Loucy (cell line): ENCODE data around the gene SNCAIP.

Experiments used
- H2AFZ ChIP-seq: fragments of 200-600 bp; sonication (generic); 2 replicates; pipeline ENCODE4 v1.6.0; 2016; ENCODE audit warnings: antibody characterized with exemption, mild to moderate bottlenecking, low read length, moderate library complexity
- H3F3A ChIP-seq: fragments of 200-600 bp; 2 replicates; pipeline ENCODE4 v1.6.0; 2016; ENCODE audit warnings: antibody characterized with exemption, low read depth, mild to moderate bottlenecking
- H3K27me3 ChIP-seq: fragments of 200-600 bp; sonication (generic); 2 replicates; pipeline ENCODE4 v1.6.1; 2014; ENCODE audit warnings: low read length, mild to moderate bottlenecking; ENCODE audit not compliant: insufficient read depth, poor library complexity, severe bottlenecking
- H3K36me3 ChIP-seq: fragments of 200-600 bp; sonication (generic); 2 replicates; pipeline ENCODE4 v1.6.1; 2016; ENCODE audit warnings: low read length; ENCODE audit not compliant: insufficient read depth
- H3K4me1 ChIP-seq: fragments of 200-600 bp; sonication (generic); 2 replicates; pipeline ENCODE4 v1.5.1; 2014; ENCODE audit warnings: low read length, mild to moderate bottlenecking; ENCODE audit not compliant: insufficient read depth, poor library complexity, severe bottlenecking
- H3K4me2 ChIP-seq: fragments of 200-600 bp; sonication (generic); 2 replicates; pipeline ENCODE4 v1.6.0; 2014; ENCODE audit warnings: antibody characterized with exemption, low read length, low read depth, mild to moderate bottlenecking; ENCODE audit not compliant: poor library complexity, severe bottlenecking
- H3K4me3 ChIP-seq: fragments of 200-600 bp; sonication (generic); 2 replicates; pipeline ENCODE4 v1.5.1; 2014; ENCODE audit warnings: low read length, mild to moderate bottlenecking, mixed read lengths; ENCODE audit not compliant: poor library complexity, severe bottlenecking
- H3K79me2 ChIP-seq: fragments of 200-600 bp; sonication (generic); 2 replicates; pipeline ENCODE4 v1.6.1; 2014; ENCODE audit warnings: low read length; ENCODE audit not compliant: insufficient read depth
- H3K9ac ChIP-seq: fragments of 200-600 bp; sonication (generic); 2 replicates; pipeline ENCODE4 v1.6.0; 2014; ENCODE audit warnings: mild to moderate bottlenecking, low read depth, low read length, moderate library complexity; ENCODE audit not compliant: poor library complexity, severe bottlenecking
- H3K9me2 ChIP-seq: fragments of 200-600 bp; sonication (generic); replicated peaks from 2 replicates; pipeline ENCODE4 v1.6.1; 2016; ENCODE audit warnings: low read depth, low read length, mixed read lengths
- H3K9me3 ChIP-seq: fragments of 200-600 bp; sonication (generic); 2 replicates; pipeline ENCODE4 v1.6.1; 2014; ENCODE audit warnings: mild to moderate bottlenecking, antibody characterized with exemption, low read length, low read depth; ENCODE audit not compliant: insufficient read depth
- H4K20me1 ChIP-seq: fragments of 200-600 bp; sonication (generic); 2 replicates; pipeline ENCODE4 v1.6.0; 2014; ENCODE audit warnings: antibody characterized with exemption, low read length, mild to moderate bottlenecking; ENCODE audit not compliant: insufficient read depth, poor library complexity, severe bottlenecking
- CTCF ChIP-seq: fragments of 200-600 bp; sonication (generic); conservative IDR thresholded peaks from 2 replicates; pipeline ENCODE4 v1.5.1; 2014; ENCODE audit warnings: mild to moderate bottlenecking, antibody characterized with exemption, low read length
- EZH2phosphoT487 ChIP-seq: fragments of 200-600 bp; IDR thresholded peaks from 2 replicates; pipeline ENCODE4 v1.6.1; 2018; ENCODE audit warnings: antibody characterized with exemption, mild to moderate bottlenecking, moderate library complexity, borderline replicate concordance

Gene SNCAIP

GRCh38 chr5:122321921-122322320 lies 9.9 kb downstream of the SNCAIP start:
- no peaks in the 10 kb centered on the region for H3K9me2 ChIP-seq
- H3K4me3 ChIP-seq, result no peak overlapping the region
- no peaks in the 10 kb centered on the region for H3K79me2 ChIP-seq
- no peak overlapping the region for H3K9ac ChIP-seq
- H3F3A ChIP-seq, result no peaks in the 10 kb centered on the region
- no peaks in the 10 kb centered on the region for H4K20me1 ChIP-seq
- no peak for TF ChIP-seq EZH2phosphoT487
- TF ChIP-seq CTCF, result no peak
- H3K9me3 ChIP-seq, result no peaks in the 10 kb centered on the region
- no peaks in the 10 kb centered on the region for H3K4me1 ChIP-seq
- no peaks in the 10 kb centered on the region for H3K36me3 ChIP-seq
- H3K4me2 ChIP-seq, result no peak overlapping the region
- no peaks in the 10 kb centered on the region for H3K27me3 ChIP-seq
- H2AFZ ChIP-seq, result no peak overlapping the region

GRCh38 chr5:122322801-122323548 lies 10.9 kb downstream of the SNCAIP start:
- Histone ChIP-seq H3K79me2 (no peaks in the 10 kb centered on the region), H3K9me3 (no peaks in the 10 kb centered on the region), H3K27me3 (no peaks in the 10 kb centered on the region), H3F3A (no peaks in the 10 kb centered on the region), H2AFZ (no peak overlapping the region), H3K4me3 (no peak overlapping the region), H3K9ac (no peak overlapping the region), H3K36me3 (no peaks in the 10 kb centered on the region), H3K4me2 (no peak overlapping the region), H3K9me2 (no peaks in the 10 kb centered on the region), H4K20me1 (no peaks in the 10 kb centered on the region), H3K4me1 (no peaks in the 10 kb centered on the region)
- TF ChIP-seq EZH2phosphoT487 (no peak), CTCF (no peak)

GRCh38 chr5:122323738-122324137 lies 11.7 kb downstream of the SNCAIP start:
- Histone ChIP-seq H3K9ac (no peak overlapping the region), H3K79me2 (no peaks in the 10 kb centered on the region), H2AFZ (no peak overlapping the region), H3F3A (no peaks in the 10 kb centered on the region), H3K36me3 (no peaks in the 10 kb centered on the region), H3K4me2 (no peak overlapping the region), H3K27me3 (no peaks in the 10 kb centered on the region), H3K4me1 (no peaks in the 10 kb centered on the region), H4K20me1 (no peaks in the 10 kb centered on the region), H3K9me3 (no peaks in the 10 kb centered on the region), H3K9me2 (no peaks in the 10 kb centered on the region), H3K4me3 (no peak overlapping the region)
- no peak for TF ChIP-seq EZH2phosphoT487
- no peak for TF ChIP-seq CTCF
